MM.1S (cell line): ENCODE results near the gene MIF.

Experiments
- DNase-seq: peaks from one replicate; pipeline ENCODE4 v3.0.0-alpha.2; 2015
- H2AFZ ChIP-seq: fragments of 300-600 bp; sonication (generic); 2 replicates; pipeline ENCODE4 v1.6.0; 2016; ENCODE audit warnings: antibody characterized with exemption, low read length
- H3F3A ChIP-seq: fragments of 300-600 bp; sonication (generic); 2 replicates; pipeline ENCODE4 v1.6.1; 2016; ENCODE audit warnings: mild to moderate bottlenecking, antibody characterized with exemption, low read length, moderate library complexity, mixed read lengths; ENCODE audit not compliant: insufficient read depth
- H3K27ac ChIP-seq: fragments of 300-600 bp; sonication (generic); 2 replicates; pipeline ENCODE4 v1.5.1; 2016; ENCODE audit warnings: mild to moderate bottlenecking, low read length
- H3K27me3 ChIP-seq: fragments of 300-600 bp; sonication (generic); replicated peaks from 2 replicates; pipeline ENCODE4 v1.6.0; 2016; ENCODE audit warnings: low read length; ENCODE audit not compliant: insufficient read depth
- H3K36me3 ChIP-seq: fragments of 300-600 bp; sonication (generic); replicated peaks from 2 replicates; pipeline ENCODE4 v1.6.1; 2016; ENCODE audit warnings: mild to moderate bottlenecking, low read length, mixed read lengths; ENCODE audit not compliant: insufficient read depth
- H3K4me1 ChIP-seq: fragments of 300-600 bp; sonication (generic); 2 replicates; pipeline ENCODE4 v1.6.1; 2016; ENCODE audit warnings: low read length, mixed read lengths
- H3K4me2 ChIP-seq: fragments of 300-600 bp; sonication (generic); 2 replicates; pipeline ENCODE4 v1.6.0; 2016; ENCODE audit warnings: low read depth, low read length
- H3K4me3 ChIP-seq: fragments of 300-600 bp; sonication (generic); 2 replicates; pipeline ENCODE4 v1.5.1; 2016; ENCODE audit warnings: low read length, mixed read lengths
- H3K79me2 ChIP-seq: fragments of 300-600 bp; sonication (generic); 2 replicates; pipeline ENCODE4 v1.6.1; 2016; ENCODE audit warnings: mixed run types, low read length, mixed read lengths
- H3K9ac ChIP-seq: fragments of 300-600 bp; sonication (generic); 2 replicates; pipeline ENCODE4 v1.6.1; 2016; ENCODE audit warnings: low read length, mixed read lengths
- H3K9me2 ChIP-seq: fragments of 300-600 bp; sonication (generic); replicated peaks from 2 replicates; pipeline ENCODE4 v1.6.1; 2016; ENCODE audit warnings: mild to moderate bottlenecking, low read length, mixed read lengths; ENCODE audit not compliant: insufficient read depth
- H3K9me3 ChIP-seq: fragments of 300-600 bp; sonication (generic); replicated peaks from 2 replicates; pipeline ENCODE4 v1.6.1; 2016; ENCODE audit warnings: mild to moderate bottlenecking, low read length, mixed read lengths; ENCODE audit not compliant: insufficient read depth
- H4K20me1 ChIP-seq: fragments of 300-600 bp; sonication (generic); 2 replicates; pipeline ENCODE4 v1.6.1; 2016; ENCODE audit warnings: mild to moderate bottlenecking, low read length, moderate library complexity, mixed read lengths; ENCODE audit not compliant: insufficient read depth
- EZH2 ChIP-seq: fragments of 300-600 bp; sonication (generic); optimal IDR thresholded peaks from 2 replicates; pipeline ENCODE3; 2017; ENCODE audit warnings: low read depth, mild to moderate bottlenecking, antibody characterized with exemption, low read length, mixed read lengths
- EZH2phosphoT487 ChIP-seq: fragments of 300-600 bp; sonication (generic); IDR thresholded peaks from 2 replicates; pipeline ENCODE4 v1.6.1; 2018; ENCODE audit warnings: antibody characterized with exemption, low read length
- TF ChIP-seq, protein P1 (sequence below): fragments of 300-600 bp; sonication (generic); IDR thresholded peaks from 2 replicates; pipeline ENCODE4 v1.5.1; 2016; ENCODE audit warnings: antibody characterized with exemption, low read length, mixed read lengths

MIF gene

DNA sequence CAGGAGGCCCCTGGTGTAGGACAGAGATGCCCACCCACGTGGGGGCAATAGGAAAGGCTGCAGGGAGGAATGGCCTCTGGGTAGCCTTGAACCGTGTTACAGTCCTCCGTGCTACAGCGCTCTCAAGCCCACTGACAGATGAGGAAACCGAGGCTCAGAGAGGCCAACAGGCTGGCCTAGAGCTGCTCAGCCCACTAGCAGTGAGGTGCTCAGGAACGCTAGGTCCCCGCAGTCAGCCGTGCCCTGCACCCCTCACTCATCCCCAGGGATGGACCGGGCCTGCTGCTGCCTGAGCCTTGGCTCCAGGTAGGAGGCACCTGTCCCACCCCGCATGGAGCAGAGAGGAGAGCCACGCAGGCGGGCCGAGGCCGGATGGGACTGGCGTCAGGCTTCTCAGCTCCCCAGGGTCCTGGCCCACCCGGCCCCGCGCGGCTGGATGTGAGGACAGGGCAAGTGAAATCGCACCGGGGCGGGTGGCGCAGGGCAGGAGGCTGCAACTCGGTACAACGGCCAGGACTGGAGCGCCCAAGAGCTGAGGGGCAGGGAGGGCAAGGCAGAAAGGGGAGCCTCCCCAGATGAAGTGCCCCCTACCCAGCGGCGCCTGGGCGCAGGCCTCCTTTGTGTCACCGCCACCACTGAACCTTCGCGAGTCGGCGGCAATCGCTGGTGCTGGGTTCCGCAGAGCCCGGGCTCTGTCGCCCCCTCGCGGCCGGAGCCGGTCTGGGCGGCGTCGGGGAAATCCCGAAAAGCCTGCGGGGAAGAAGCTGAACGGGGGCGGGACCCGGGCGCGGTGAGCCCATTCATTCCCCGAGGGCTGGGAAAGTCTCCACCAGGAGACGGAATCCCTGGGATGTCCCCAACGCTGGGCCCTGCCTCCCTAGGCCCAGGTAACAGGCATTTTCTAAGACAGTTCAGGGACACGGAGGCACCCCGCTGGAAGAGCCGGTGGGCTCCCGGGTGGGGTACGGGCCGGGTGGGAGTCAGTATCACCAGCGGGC, 44.9 kb upstream of the MIF start:
- Histone ChIP-seq H3K4me1 (peaks cover 47% of the 10 kb centered on the region), H3K9me3 (no peaks in the 10 kb centered on the region), H3K27ac (peak overlapping the region; percentile 100; the same call in 1 of the 2 replicates), H3K9ac (no peak overlapping the region), H3F3A (peaks cover 48% of the 10 kb centered on the region), H2AFZ (peak overlapping the region; percentile 63), H3K36me3 (no peaks in the 10 kb centered on the region), H3K27me3 (no peaks in the 10 kb centered on the region), H3K4me2 (peak overlapping the region; percentile 100), H3K79me2 (peaks cover 15% of the 10 kb centered on the region), H3K4me3 (peak overlapping the region; percentile 51; the same call in 1 of the 2 replicates), H4K20me1 (no peaks in the 10 kb centered on the region), H3K9me2 (no peaks in the 10 kb centered on the region)
- peak; percentile 81 for DNase-seq
- no peak for TF ChIP-seq EZH2phosphoT487
- TF ChIP-seq, protein P1, sequence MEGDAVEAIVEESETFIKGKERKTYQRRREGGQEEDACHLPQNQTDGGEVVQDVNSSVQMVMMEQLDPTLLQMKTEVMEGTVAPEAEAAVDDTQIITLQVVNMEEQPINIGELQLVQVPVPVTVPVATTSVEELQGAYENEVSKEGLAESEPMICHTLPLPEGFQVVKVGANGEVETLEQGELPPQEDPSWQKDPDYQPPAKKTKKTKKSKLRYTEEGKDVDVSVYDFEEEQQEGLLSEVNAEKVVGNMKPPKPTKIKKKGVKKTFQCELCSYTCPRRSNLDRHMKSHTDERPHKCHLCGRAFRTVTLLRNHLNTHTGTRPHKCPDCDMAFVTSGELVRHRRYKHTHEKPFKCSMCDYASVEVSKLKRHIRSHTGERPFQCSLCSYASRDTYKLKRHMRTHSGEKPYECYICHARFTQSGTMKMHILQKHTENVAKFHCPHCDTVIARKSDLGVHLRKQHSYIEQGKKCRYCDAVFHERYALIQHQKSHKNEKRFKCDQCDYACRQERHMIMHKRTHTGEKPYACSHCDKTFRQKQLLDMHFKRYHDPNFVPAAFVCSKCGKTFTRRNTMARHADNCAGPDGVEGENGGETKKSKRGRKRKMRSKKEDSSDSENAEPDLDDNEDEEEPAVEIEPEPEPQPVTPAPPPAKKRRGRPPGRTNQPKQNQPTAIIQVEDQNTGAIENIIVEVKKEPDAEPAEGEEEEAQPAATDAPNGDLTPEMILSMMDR = peak; percentile 88

GRCh38 chr22:23850136-23850611, 44.0 kb upstream of the MIF start:
- Histone ChIP-seq H3K9ac (no peak overlapping the region), H3K4me1 (peaks cover 41% of the 10 kb centered on the region), H2AFZ (no peak overlapping the region), H3K79me2 (peaks cover 11% of the 10 kb centered on the region), H3K4me3 (no peak overlapping the region), H3K27me3 (no peaks in the 10 kb centered on the region), H3K36me3 (no peaks in the 10 kb centered on the region), H3K9me2 (no peaks in the 10 kb centered on the region), H3K27ac (no peak overlapping the region), H3F3A (peaks cover 40% of the 10 kb centered on the region), H3K4me2 (no peak overlapping the region), H4K20me1 (no peaks in the 10 kb centered on the region), H3K9me3 (no peaks in the 10 kb centered on the region)
- no peak for TF ChIP-seq EZH2
- TF ChIP-seq EZH2phosphoT487 = no peak
- TF ChIP-seq, protein P1 = no peak
- peak; percentile 3 for DNase-seq

- peak overlapping the region; percentile 80 for H3K27ac ChIP-seq
- no peaks in the 10 kb centered on the region for H3K36me3 ChIP-seq
- peak overlapping the region; percentile 94 for H3K4me2 ChIP-seq
- no peaks in the 10 kb centered on the region for H4K20me1 ChIP-seq
- peaks cover 6% of the 10 kb centered on the region for H3K4me1 ChIP-seq
- TF ChIP-seq EZH2 (no peak), EZH2phosphoT487 (no peak)
- TF ChIP-seq, protein P1 = peak; percentile 33
- peaks cover 19% of the 10 kb centered on the region for H3F3A ChIP-seq
- H3K9ac ChIP-seq = peak overlapping the region; percentile 72
- DNase-seq = peak; percentile 49
- no peaks in the 10 kb centered on the region for H3K9me3 ChIP-seq
- no peaks in the 10 kb centered on the region for H3K9me2 ChIP-seq
- peaks cover 20% of the 10 kb centered on the region for H3K79me2 ChIP-seq
- H3K27me3 ChIP-seq = no peaks in the 10 kb centered on the region
- H2AFZ ChIP-seq = peak overlapping the region; percentile 75
- H3K4me3 ChIP-seq = peak overlapping the region; percentile 97
These were observed 37.2 kb upstream of the MIF start for GRCh38 chr22:23856721-23857605.
